Muscle of leg (tissue), 11 donors: ENCODE data around the gene PBRM1. TPM values are rescaled to one million over a fixed set of nuclear protein-coding genes. Genes with fewer than 3 reads are reported as not detected.

ENCODE experiments used
- DNase-seq: peaks from one replicate; pipeline ENCODE4 v3.0.0; 2013
- H3K27ac ChIP-seq: one replicate; pipeline ENCODE4 v1.5.1; 2013; ENCODE audit warnings: mild to moderate bottlenecking, low read length, control low read depth
- H3K27me3 ChIP-seq: one replicate; pipeline ENCODE4 v1.6.1; 2013; ENCODE audit warnings: low read length; ENCODE audit not compliant: control insufficient read depth, insufficient read depth
- H3K36me3 ChIP-seq: one replicate; pipeline ENCODE4 v1.6.1; 2013; ENCODE audit warnings: low read length; ENCODE audit not compliant: control insufficient read depth, insufficient read depth
- H3K4me1 ChIP-seq: one replicate; pipeline ENCODE4 v1.6.1; 2013; ENCODE audit warnings: low read length; ENCODE audit not compliant: control insufficient read depth, insufficient read depth
- H3K4me3 ChIP-seq: one replicate; pipeline ENCODE4 v1.5.1; 2013; ENCODE audit warnings: low read length, control low read depth
- H3K9me3 ChIP-seq: replicated peaks from 2 replicates; pipeline ENCODE4 v1.6.1; 2013; ENCODE audit warnings: low read depth, low read length; ENCODE audit not compliant: control insufficient read depth
- WGBS: methylation state at CpG from one replicate; pipeline ENCODE4 v1.1.5; 2013; ENCODE audit warnings: missing lambda C conversion rate; ENCODE audit not compliant: insufficient coverage; 5-methylcytosine and 5-hydroxymethylcytosine counted together
- polyA plus RNA-seq, 8 donors: library from polyadenylated mRNA; unstranded; fragments of 120-200 nt; gene quantifications; one replicate each; pipeline versions ENCODE4 v1.2.1 to v1.2.3, GENCODE V29; 2013; ENCODE audit warnings: inconsistent platforms in 1 of 8, low replicate concordance in 1 of 8; ENCODE audit not compliant: insufficient read length in 8 of 8, insufficient read depth in 1 of 8
- total RNA-seq: library from RNA; stranded (reverse); fragments of 120-200 nt; gene quantifications from one replicate; pipeline ENCODE4 v1.2.4, GENCODE V29; 2013

The PBRM1 gene
- total and polyA plus RNA-seq, 9 donors: 26.1 to 53.1 (median 47.3) TPM

GRCh38 chr3:52532838-52533622 lies 152.7 kb downstream of the PBRM1 start:
- under 1% methylated on average over 76 of the region's 78 CpGs for WGBS
- peak overlapping the region; percentile 55 for H3K4me3 ChIP-seq
- H3K27ac ChIP-seq: no peak overlapping the region
- no peaks in the 10 kb centered on the region for H3K9me3 ChIP-seq
- H3K4me1 ChIP-seq: peaks cover 63% of the 10 kb centered on the region
- H3K36me3 ChIP-seq: peaks cover 17% of the 10 kb centered on the region
- no peaks in the 10 kb centered on the region for H3K27me3 ChIP-seq
- DNase-seq: peak; percentile 42

DNA sequence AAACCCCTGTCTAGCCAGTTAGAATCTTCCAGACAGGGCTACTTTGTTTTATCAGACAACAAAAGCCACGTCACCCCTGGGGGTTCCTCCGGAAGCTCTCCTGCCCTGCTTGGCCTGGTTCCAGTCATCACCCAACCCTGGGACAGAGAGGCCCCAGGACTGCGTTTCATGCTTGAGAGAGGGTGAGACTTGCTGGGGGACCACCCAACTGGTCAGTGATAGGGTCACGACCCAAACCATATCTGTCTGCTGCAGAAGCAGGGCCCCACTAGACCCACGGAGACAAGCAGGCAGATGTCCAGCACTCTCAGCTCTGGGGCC lies 153.2 kb downstream of the PBRM1 start:
- WGBS: 7% methylated on average over 2 of the region's 5 CpGs
- Histone ChIP-seq H3K36me3 (peaks cover 22% of the 10 kb centered on the region), H3K9me3 (no peaks in the 10 kb centered on the region), H3K4me1 (peaks cover 58% of the 10 kb centered on the region), H3K4me3 (peak overlapping the region; percentile 55), H3K27me3 (no peaks in the 10 kb centered on the region), H3K27ac (no peak overlapping the region)
- peak; percentile 38 for DNase-seq

DNA sequence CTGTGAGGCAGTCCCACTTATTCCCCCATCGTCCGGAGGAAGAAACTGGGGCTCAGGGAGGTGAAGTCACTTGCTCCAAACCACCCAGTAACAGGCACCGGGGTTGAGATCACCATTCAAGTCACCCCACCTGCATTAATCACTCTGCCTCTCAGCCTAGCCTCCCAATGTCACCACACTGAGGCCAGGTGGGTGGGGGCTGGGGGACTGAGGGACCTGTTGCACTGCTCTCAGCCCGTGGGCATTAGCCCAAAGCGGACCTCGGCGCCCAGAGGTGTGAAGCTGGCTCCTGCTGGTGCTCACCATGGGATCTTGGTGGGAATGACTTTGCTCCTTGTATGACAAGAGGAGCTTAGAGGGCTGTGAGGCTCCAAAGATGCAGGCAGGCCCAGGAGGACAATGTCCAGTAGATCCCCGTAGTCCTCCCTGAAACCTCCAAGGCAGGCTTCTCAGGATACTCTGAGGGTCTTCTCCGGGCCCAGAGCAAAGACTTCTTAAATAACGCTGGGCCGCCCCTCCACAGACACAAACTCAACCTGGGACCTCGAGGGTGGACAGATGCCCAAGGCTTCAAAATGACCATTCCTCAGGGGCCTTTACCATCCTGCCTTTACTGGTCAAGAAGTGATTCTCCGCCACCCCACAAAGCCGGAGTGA lies 153.7 kb downstream of the PBRM1 start:
- H3K9me3 ChIP-seq: no peaks in the 10 kb centered on the region
- H3K27ac ChIP-seq: no peak overlapping the region
- peak overlapping the region; percentile 55 for H3K4me3 ChIP-seq
- WGBS: 86% methylated on average over 12 of the region's 14 CpGs
- peaks cover 27% of the 10 kb centered on the region for H3K36me3 ChIP-seq
- H3K27me3 ChIP-seq: no peaks in the 10 kb centered on the region
- peak; percentile 13 for DNase-seq
- H3K4me1 ChIP-seq: peaks cover 53% of the 10 kb centered on the region

GRCh38 chr3:52530918-52531826 lies 154.5 kb downstream of the PBRM1 start:
- peaks cover 50% of the 10 kb centered on the region for H3K4me1 ChIP-seq
- H3K4me3 ChIP-seq: no peak overlapping the region
- DNase-seq: peak; percentile 14
- no peaks in the 10 kb centered on the region for H3K27me3 ChIP-seq
- H3K27ac ChIP-seq: no peak overlapping the region
- H3K36me3 ChIP-seq: peaks cover 34% of the 10 kb centered on the region
- 60% methylated on average over 8 of the region's 10 CpGs for WGBS
- H3K9me3 ChIP-seq: no peaks in the 10 kb centered on the region

- Histone ChIP-seq H3K4me1 (peaks cover 49% of the 10 kb centered on the region), H3K27me3 (no peaks in the 10 kb centered on the region), H3K36me3 (peaks cover 48% of the 10 kb centered on the region), H3K9me3 (no peaks in the 10 kb centered on the region), H3K4me3 (no peak overlapping the region), H3K27ac (no peak overlapping the region)
- peak; percentile 38 for DNase-seq
- 44% methylated on average over 10 of the region's 12 CpGs for WGBS
Measured at GRCh38 chr3:52529376-52530333, 156.1 kb downstream of the PBRM1 start.

DNA sequence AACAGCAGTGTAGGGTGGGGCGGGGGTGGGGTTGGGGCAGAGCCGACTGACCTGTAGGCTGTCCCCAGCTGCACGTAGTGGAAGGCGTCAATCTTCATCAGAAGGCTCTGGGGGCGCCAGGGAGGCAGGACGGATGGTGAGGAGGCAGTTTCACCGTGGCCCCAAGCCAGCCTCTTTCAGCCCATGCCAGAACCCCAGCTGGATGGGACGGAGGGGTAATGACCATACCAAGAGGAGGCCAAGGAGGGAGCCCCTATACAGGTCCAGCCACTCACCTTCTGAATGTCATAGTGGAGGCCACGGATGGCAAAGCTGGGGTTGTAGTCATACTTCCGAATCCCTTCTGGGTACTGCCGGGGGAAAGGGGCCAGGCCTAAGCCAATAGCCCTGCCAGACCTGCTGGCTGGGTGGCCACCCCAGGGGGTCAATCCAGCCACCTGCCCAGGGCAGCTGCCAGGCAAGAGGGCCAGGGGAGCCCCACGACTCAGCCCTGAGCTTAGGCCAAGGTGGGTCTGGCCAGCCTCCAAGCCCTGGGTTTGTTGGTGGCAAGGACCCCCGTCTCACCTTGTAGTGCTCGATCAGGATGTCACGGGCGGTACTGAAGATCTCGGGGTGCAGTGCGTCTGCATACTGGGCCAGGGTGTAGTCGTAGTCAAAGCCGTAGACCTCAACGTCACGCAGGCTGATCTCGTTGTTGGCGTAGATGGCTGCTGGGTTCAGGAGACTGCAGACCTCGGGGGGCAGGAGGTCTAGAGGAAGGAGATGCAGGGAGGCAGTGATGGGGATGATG lies 156.9 kb downstream of the PBRM1 start:
- peak; percentile 2 for DNase-seq
- WGBS: 85% methylated on average over 24 of the region's 25 CpGs
- H3K36me3 ChIP-seq: peaks cover 57% of the 10 kb centered on the region
- peaks cover 44% of the 10 kb centered on the region for H3K4me1 ChIP-seq
- H3K9me3 ChIP-seq: no peaks in the 10 kb centered on the region
- H3K4me3 ChIP-seq: no peak overlapping the region
- H3K27me3 ChIP-seq: no peaks in the 10 kb centered on the region
- no peak overlapping the region for H3K27ac ChIP-seq

- no peaks in the 10 kb centered on the region for H3K9me3 ChIP-seq
- DNase-seq: no peak
- peaks cover 44% of the 10 kb centered on the region for H3K4me1 ChIP-seq
- WGBS: 93% methylated on average over 5 of the region's 18 CpGs
- no peak overlapping the region for H3K4me3 ChIP-seq
- no peaks in the 10 kb centered on the region for H3K27me3 ChIP-seq
- H3K27ac ChIP-seq: no peak overlapping the region
- H3K36me3 ChIP-seq: peaks cover 58% of the 10 kb centered on the region
Measured at GRCh38 chr3:52527732-52528585, 157.8 kb downstream of the PBRM1 start.

GRCh38 chr3:52527039-52527731 lies 158.5 kb downstream of the PBRM1 start:
- peaks cover 63% of the 10 kb centered on the region for H3K36me3 ChIP-seq
- peaks cover 36% of the 10 kb centered on the region for H3K4me1 ChIP-seq
- H3K27ac ChIP-seq: no peak overlapping the region
- DNase-seq: no peak
- no peaks in the 10 kb centered on the region for H3K27me3 ChIP-seq
- H3K9me3 ChIP-seq: no peaks in the 10 kb centered on the region
- H3K4me3 ChIP-seq: no peak overlapping the region
- 79% methylated on average over 6 of the region's 14 CpGs for WGBS
